IMR-90 (cell line): ENCODE results near the gene FRMD5. TPM values are rescaled to one million over a fixed set of nuclear protein-coding genes. Genes with fewer than 3 reads are reported as not detected.

ENCODE experiments used
- ATAC-seq: fragments of 200-7000 bp; cut with Tn5 transposase; 2 replicates; pipeline ENCODE4 v1.9.1; 2020; ENCODE audit warnings: low read depth, mild to moderate bottlenecking, moderate library complexity
- BruUV-seq: library from RNA; stranded (reverse); fragments of 400-500 nt; replicated peaks from 2 replicates; lab custom pipeline; 2021; lab: Mats Ljungman, UMichigan
- CTCF ChIA-PET: fragments of 300-600 bp; formaldehyde crosslinking; extraction: SDS; loops from one replicate; lab custom pipeline; 2021; ENCODE audit warnings: antibody characterized with exemption; lab: Yijun Ruan, JAX
- POLR2A ChIA-PET: fragments of 300-600 bp; sonication (Branson Sonifier 250); formaldehyde crosslinking; loops from one replicate; lab custom pipeline; 2022; ENCODE audit warnings: antibody characterized with exemption; ENCODE audit not compliant: unreplicated experiment; lab: Charles Lee
- DNase-seq: peaks from one replicate; pipeline ENCODE4 v3.0.0; 2013
- H2AFZ ChIP-seq: replicated peaks from 2 replicates; pipeline ENCODE3; 2013; ENCODE audit warnings: low read length, mild to moderate bottlenecking; ENCODE audit not compliant: poor library complexity
- H2AK5ac ChIP-seq: 2 replicates; pipeline ENCODE4 v1.6.1; 2013; ENCODE audit warnings: low read depth, low read length, inconsistent platforms
- H2AK9ac ChIP-seq: replicated peaks from 2 replicates; pipeline ENCODE3; 2013; ENCODE audit warnings: mild to moderate bottlenecking, low read depth, low read length, moderate library complexity; ENCODE audit not compliant: poor library complexity
- H2BK120ac ChIP-seq: 2 replicates; pipeline ENCODE4 v1.6.1; 2013; ENCODE audit warnings: low read depth, low read length, inconsistent platforms
- H2BK15ac ChIP-seq: 3 replicates; pipeline ENCODE4 v1.6.1; 2013; ENCODE audit warnings: low read depth, low read length, inconsistent platforms
- H2BK20ac ChIP-seq: 2 replicates; pipeline ENCODE4 v1.6.1; 2013; ENCODE audit warnings: low read depth, mild to moderate bottlenecking, inconsistent platforms, low read length, moderate library complexity
- H2BK5ac ChIP-seq: 2 replicates; pipeline ENCODE4 v1.6.1; 2013; ENCODE audit warnings: mild to moderate bottlenecking, low read depth, low read length, inconsistent platforms; ENCODE audit not compliant: poor library complexity, severe bottlenecking
- H3K14ac ChIP-seq: replicated peaks from 2 replicates; pipeline ENCODE4 v1.6.1; 2013; ENCODE audit warnings: low read depth, low read length, inconsistent platforms
- H3K18ac ChIP-seq: 2 replicates; pipeline ENCODE4 v1.6.1; 2013; ENCODE audit warnings: low read depth, low read length, control low read depth
- H3K23ac ChIP-seq: 2 replicates; pipeline ENCODE4 v1.6.1; 2013; ENCODE audit warnings: low read depth, low read length, inconsistent platforms
- H3K27ac ChIP-seq: 2 replicates; pipeline ENCODE4 v1.5.1; 2013; ENCODE audit warnings: mild to moderate bottlenecking, control low read depth, low read length; ENCODE audit not compliant: insufficient read depth
- H3K27me3 ChIP-seq: 2 replicates; pipeline ENCODE4 v1.6.1; 2013; ENCODE audit warnings: low read length; ENCODE audit not compliant: control insufficient read depth, insufficient read depth
- H3K36me3 ChIP-seq: 2 replicates; pipeline ENCODE4 v1.6.1; 2013; ENCODE audit warnings: low read length, mixed read lengths; ENCODE audit not compliant: control insufficient read depth, insufficient read depth
- H3K4ac ChIP-seq: 2 replicates; pipeline ENCODE4 v1.6.1; 2013; ENCODE audit warnings: low read depth, low read length, inconsistent platforms
- H3K4me1 ChIP-seq: 2 replicates; pipeline ENCODE4 v1.6.1; 2013; ENCODE audit warnings: low read length, mixed read lengths; ENCODE audit not compliant: control insufficient read depth, insufficient read depth
- H3K4me2 ChIP-seq: 2 replicates; pipeline ENCODE4 v1.6.1; 2013; ENCODE audit warnings: low read depth, mild to moderate bottlenecking, control low read depth, low read length, moderate library complexity
- H3K4me3 ChIP-seq: 2 replicates; pipeline ENCODE4 v1.5.1; 2013; ENCODE audit warnings: low read depth, mild to moderate bottlenecking, control low read depth, low read length, moderate library complexity; ENCODE audit not compliant: insufficient read depth
- H3K56ac ChIP-seq: 2 replicates; pipeline ENCODE4 v1.6.1; 2013; ENCODE audit warnings: low read length, inconsistent platforms; ENCODE audit not compliant: insufficient read depth; ENCODE audit errors: extremely low read depth
- H3K79me1 ChIP-seq, 2 experiments: 2 replicates each; pipeline ENCODE4 v1.6.1; 2013; ENCODE audit warnings: low read length in 2 of 2, inconsistent platforms in 1 of 2, low read depth in 1 of 2
- H3K9ac ChIP-seq: 2 replicates; pipeline ENCODE4 v1.6.1; 2013; ENCODE audit warnings: low read depth, low read length, control low read depth
- H3K9me1 ChIP-seq: 2 replicates; pipeline ENCODE4 v1.6.1; 2013; ENCODE audit warnings: low read length, inconsistent platforms; ENCODE audit not compliant: insufficient read depth
- H3K9me3 ChIP-seq: 2 replicates; pipeline ENCODE4 v1.6.1; 2013; ENCODE audit warnings: low read length; ENCODE audit not compliant: control insufficient read depth, insufficient read depth
- H4K20me1 ChIP-seq: 2 replicates; pipeline ENCODE4 v1.6.1; 2013; ENCODE audit warnings: low read length, inconsistent platforms; ENCODE audit not compliant: insufficient read depth
- H4K5ac ChIP-seq: 2 replicates; pipeline ENCODE4 v1.6.1; 2013; ENCODE audit warnings: mild to moderate bottlenecking, low read depth, low read length, control low read depth
- H4K8ac ChIP-seq, 2 experiments: 2 replicates each; pipeline ENCODE4 v1.6.1; 2013; ENCODE audit warnings: low read depth in 2 of 2, low read length in 2 of 2, control low read depth in 1 of 2, inconsistent platforms in 1 of 2
- H4K91ac ChIP-seq: 2 replicates; pipeline ENCODE4 v1.6.1; 2013; ENCODE audit warnings: low read depth, low read length, inconsistent platforms; ENCODE audit not compliant: insufficient read depth
- BHLHE40 ChIP-seq: fragments of 150-350 bp; IDR thresholded peaks from 2 replicates; pipeline ENCODE4 v1.6.1; 2016; ENCODE audit warnings: mild to moderate bottlenecking, low read depth, low read length
- ELK1 ChIP-seq: fragments of 150-350 bp; IDR thresholded peaks from 2 replicates; pipeline ENCODE4 v1.6.1; 2016; ENCODE audit warnings: low read depth, mild to moderate bottlenecking, low read length, moderate library complexity, borderline replicate concordance
- MAFK ChIP-seq: IDR thresholded peaks from 2 replicates; pipeline ENCODE4 v1.6.1; 2012; ENCODE audit warnings: low read depth, low read length, improper control_type of control experiment
- MXI1 ChIP-seq: IDR thresholded peaks from 2 replicates; pipeline ENCODE4 v1.6.1; 2012; ENCODE audit warnings: low read depth, mild to moderate bottlenecking, low read length, moderate library complexity, borderline replicate concordance
- POLR2A ChIP-seq: IDR thresholded peaks from 2 replicates; pipeline ENCODE4 v1.6.1; 2012; ENCODE audit warnings: mild to moderate bottlenecking, low read depth, low read length
- RCOR1 ChIP-seq: IDR thresholded peaks from 2 replicates; pipeline ENCODE4 v1.6.1; 2012; ENCODE audit warnings: mild to moderate bottlenecking, low read length, improper control_type of control experiment; ENCODE audit not compliant: insufficient replicate concordance
- RFX5 ChIP-seq: IDR thresholded peaks from 2 replicates; pipeline ENCODE4 v1.8.0; 2012; ENCODE audit warnings: low read depth, mild to moderate bottlenecking, low read length, moderate library complexity
- WGBS, 2 experiments: methylation state at CpG; one replicate each; pipeline versions ENCODE4 v1.1.5 to v1.1.7; 2013; ENCODE audit warnings: missing lambda C conversion rate in 2 of 2; ENCODE audit not compliant: insufficient read length in 1 of 2; ENCODE audit errors: extremely low coverage in 2 of 2; 5-methylcytosine and 5-hydroxymethylcytosine counted together
- dilution Hi-C: fragments of 300-500 bp; cut with HindIII; formaldehyde crosslinking; loops from one replicate; pipeline ENCODE4 v1.14.3; 2018; ENCODE audit warnings: low sequenced_read_pairs; ENCODE audit not compliant: unreplicated experiment
- in situ Hi-C: fragments of 300-500 bp; cut with MboI; formaldehyde crosslinking; loops from 3 replicates; pipeline ENCODE4 v1.14.3; 2019; ENCODE audit warnings: low sequenced_read_pairs, inconsistent platforms, mixed read lengths
- intact Hi-C: fragments of 100-400 bp; cut with micrococcal nuclease; formaldehyde crosslinking; loops from 2 replicates; pipeline ENCODE4 v1.10.0; 2022
- polyA plus RNA-seq, 3 experiments: library from polyadenylated mRNA; depleted of rRNA; stranded (reverse); fragments of >200 nt; gene quantifications; 2 replicates each; pipeline ENCODE4 v1.2.3, GENCODE V29; 2012; ENCODE audit warnings: low replicate concordance in 1 of 3
- total RNA-seq: library from RNA; depleted of rRNA; stranded (reverse); fragments of >200 nt; gene quantifications from 2 replicates; pipeline ENCODE4 v1.2.3, GENCODE V29; 2012

Gene FRMD5
- total and polyA plus RNA-seq, 2 of the 4 experiments (the other 2 are of a cell fraction): 4.1 to 5.4 TPM

- ChIA-PET POLR2A (no interaction called here), CTCF (no interaction called here)
- H2BK120ac ChIP-seq: no peak overlapping the region
- TF ChIP-seq RCOR1 (no peak), MXI1 (no peak), MAFK (no peak), BHLHE40 (no peak), RFX5 (no peak), POLR2A (no peak), ELK1 (no peak)
- dilution Hi-C loops (no loop called here), in situ Hi-C loops (no loop called here), intact Hi-C loops (no loop called here)
- H3K36me3 ChIP-seq: no peaks in the 10 kb centered on the region
- no peak overlapping the region for H3K4ac ChIP-seq
- H2BK20ac ChIP-seq: no peak overlapping the region
- no peaks in the 10 kb centered on the region for H3K79me1 ChIP-seq
- no peaks in the 10 kb centered on the region for H4K20me1 ChIP-seq
- no peak overlapping the region for H4K8ac ChIP-seq
- no peak for DNase-seq
- H3K56ac ChIP-seq: no peak overlapping the region
- H2AK5ac ChIP-seq: no peak overlapping the region
- H3K9ac ChIP-seq: no peak overlapping the region
- no peak overlapping the region for H3K4me3 ChIP-seq
- H2BK5ac ChIP-seq: no peak overlapping the region
- H3K27ac ChIP-seq: no peak overlapping the region
- H3K14ac ChIP-seq: no peak overlapping the region
- WGBS, 2 experiments: no CpG with 5 or more reads among the region's 4 CpGs
- no peaks in the 10 kb centered on the region for H3K4me1 ChIP-seq
- H2AFZ ChIP-seq: no peak overlapping the region
- no TSS peak for BruUV-seq
- no peaks in the 10 kb centered on the region for H3K27me3 ChIP-seq
- no peak overlapping the region for H3K4me2 ChIP-seq
- no peak for ATAC-seq
- H2AK9ac ChIP-seq: no peak overlapping the region
- H3K9me1 ChIP-seq: peaks cover 3% of the 10 kb centered on the region; the same call in 1 of the 2 replicates
- H3K23ac ChIP-seq: no peak overlapping the region
- H4K91ac ChIP-seq: no peak overlapping the region
- no peak overlapping the region for H3K18ac ChIP-seq
- H4K5ac ChIP-seq: no peak overlapping the region
- no peak overlapping the region for H2BK15ac ChIP-seq
- no peaks in the 10 kb centered on the region for H3K9me3 ChIP-seq
Observed at GRCh38 chr15:43975326-43975725, 219.7 kb downstream of the FRMD5 start.
